Measurements from ENCODE around the gene DLGAP1.

The DLGAP1 gene

DNA sequence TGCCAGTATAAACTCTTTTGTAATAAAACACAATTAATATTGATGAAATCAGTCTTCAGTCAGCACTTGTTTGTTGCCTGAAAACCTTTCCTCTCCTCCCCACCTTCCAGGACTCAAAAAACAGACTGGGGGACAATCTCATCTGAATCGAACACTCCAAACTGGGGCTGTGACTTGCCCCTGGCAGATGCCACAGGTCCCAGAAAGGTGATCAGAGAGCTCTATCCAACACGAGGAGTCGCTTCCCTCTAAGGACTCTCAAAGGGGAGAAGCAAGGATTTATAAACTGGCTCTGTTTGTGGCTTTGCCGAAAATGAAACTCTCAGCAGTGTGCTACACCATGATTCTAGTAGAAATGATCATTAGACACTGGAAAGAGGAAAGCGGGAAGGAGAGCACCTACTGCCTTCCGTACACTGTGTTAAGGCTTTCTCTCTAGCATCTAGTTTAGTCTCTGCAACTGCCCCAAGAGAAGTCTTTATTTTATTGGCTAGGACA, 805.9 kb downstream of the DLGAP1 start:
- no peak for DNase-seq

GRCh38 chr18:3648641-3649040, 806.5 kb downstream of the DLGAP1 start:
- no peak for DNase-seq

GRCh38 chr18:3648200-3648599, 806.9 kb downstream of the DLGAP1 start:
- DNase-seq, result no peak

DNA sequence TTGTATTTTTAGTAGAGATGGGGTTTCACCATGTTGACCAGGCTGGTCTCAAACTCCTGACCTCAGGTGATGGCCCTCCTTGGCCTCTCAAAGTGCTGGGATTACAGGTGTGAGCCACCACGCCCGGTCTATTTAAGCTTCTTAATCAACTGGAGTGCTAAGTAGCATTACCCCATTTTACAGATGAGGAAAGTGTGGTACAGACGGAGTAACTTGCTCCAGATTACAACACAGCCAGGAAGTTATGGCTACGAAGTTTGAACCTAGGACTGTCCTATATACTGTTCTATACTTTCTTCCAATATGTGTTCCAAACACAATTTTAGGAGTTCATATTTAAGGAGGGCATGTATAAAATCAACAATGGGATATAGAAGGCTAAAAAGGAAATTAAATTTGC, 807.5 kb downstream of the DLGAP1 start:
- DNase-seq, result no peak

DNA sequence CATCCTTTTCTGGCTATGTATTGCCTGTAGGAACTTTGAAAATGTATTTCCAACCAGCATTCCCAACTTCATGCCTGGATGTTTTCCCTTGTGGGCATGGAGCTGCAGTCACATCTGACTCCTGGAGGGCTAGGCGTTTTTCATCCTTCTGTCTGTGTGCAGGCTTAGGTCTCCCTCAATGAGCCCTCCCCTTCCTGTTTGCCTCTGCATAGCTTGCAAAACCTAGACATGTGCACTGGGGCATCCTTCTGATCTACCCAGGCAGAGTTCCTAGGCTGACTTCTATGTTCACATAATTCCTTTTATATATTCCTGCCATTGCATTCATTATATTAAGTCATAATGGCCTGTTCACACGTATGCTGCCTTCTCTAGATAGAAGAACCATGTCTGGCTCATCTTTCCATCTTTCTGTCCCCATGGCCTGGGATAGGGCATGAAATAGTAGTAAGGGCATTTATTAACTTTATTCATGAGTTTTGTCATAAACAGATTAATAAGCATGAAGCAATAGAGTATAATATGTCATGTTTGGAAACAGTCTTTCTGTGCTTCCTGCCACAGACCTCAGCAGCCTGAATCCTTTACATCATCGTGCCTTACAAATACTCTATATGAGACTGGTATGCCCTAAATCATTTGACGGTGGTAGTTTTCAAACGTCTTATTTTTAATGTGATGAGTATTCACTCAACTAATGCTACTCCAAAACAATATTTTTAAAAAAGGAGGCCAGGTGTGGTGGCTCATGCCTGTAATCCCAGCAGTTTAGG, 809.5 kb downstream of the DLGAP1 start:
- no peak for DNase-seq

DNA sequence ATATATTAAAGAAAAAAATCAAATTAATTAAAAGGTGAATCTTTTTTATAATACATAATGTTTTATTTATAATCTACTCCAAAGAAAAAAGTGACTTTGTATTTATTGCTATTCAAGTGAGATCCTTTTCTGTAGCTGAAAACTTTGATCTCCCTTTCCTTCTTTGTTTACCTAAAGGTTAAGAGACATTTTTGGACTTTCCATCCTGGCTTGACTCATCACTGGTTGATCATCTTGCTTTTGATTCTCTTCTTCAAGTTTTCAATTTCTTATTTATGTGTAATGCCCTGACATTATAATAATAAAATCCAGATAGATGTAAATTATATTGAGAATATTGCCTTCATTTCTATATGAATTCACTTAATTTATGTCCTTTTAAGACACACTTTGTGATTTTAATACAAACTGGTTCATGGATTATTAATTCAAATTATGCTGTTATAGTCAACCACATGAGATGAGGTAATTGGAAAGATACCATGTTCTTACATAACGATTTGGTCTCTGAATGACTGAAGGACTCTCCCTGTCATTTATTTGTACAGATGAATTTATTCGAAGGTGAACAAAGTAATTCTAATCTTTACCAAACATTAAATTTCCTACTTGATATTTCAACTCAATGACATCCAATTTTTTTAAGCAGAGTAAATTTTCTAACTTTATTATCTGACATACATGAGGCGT, 820.7 kb downstream of the DLGAP1 start:
- no peak for DNase-seq

- no peak for DNase-seq
Observed at GRCh38 chr18:3631887-3632286, 823.2 kb downstream of the DLGAP1 start.

- DNase-seq, result no peak
Observed at GRCh38 chr18:3626929-3627458, 828.1 kb downstream of the DLGAP1 start.

GRCh38 chr18:3625742-3626091, 829.4 kb downstream of the DLGAP1 start:
- DNase-seq, result no peak

DNA sequence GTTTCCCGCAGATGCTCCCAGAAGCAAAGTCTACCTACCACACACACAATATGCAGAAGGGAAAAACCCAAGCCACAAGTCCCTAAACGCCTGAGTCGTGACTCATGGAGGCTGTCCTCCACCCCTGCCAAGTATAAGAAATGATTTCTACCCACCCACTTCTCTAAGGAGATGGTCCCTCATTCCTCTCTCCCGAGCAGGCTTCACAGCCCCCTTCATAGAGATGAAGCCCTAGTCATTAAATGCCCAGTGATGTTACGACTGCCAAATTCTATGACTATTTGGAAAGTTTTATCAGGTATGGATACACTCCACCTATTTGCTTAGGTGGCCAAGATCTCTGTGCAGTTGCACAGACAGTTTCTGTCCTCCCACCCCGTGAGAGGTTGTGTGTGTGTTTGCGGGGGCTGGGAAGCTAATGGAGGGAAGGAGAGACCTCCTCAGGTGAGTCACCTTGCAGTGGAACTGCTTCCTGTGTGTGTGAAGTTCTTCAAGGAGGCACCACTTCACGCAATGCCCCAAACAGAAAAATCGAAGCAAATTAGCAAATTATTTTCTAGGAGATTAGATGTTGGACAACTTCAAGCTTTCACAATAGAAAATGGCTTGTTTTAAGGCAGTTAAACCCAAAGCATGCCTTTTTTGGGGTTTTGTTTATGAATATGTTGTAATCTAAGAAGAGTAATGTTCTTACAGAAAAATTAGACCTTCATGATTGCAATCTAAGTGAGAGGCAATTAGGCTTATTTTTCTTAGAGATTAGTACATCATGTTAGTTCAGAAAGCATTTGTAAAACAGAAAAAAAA, 830.0 kb downstream of the DLGAP1 start:
- DNase-seq, result peak; percentile 86

GRCh38 chr18:3624546-3624934, 830.6 kb downstream of the DLGAP1 start:
- no peak for DNase-seq

GRCh38 chr18:3623769-3624545, 831.1 kb downstream of the DLGAP1 start:
- peak; percentile 66 for DNase-seq

GRCh38 chr18:3620146-3621119, 834.7 kb downstream of the DLGAP1 start:
- no peak for DNase-seq

GRCh38 chr18:3619746-3620145, 835.4 kb downstream of the DLGAP1 start:
- no peak for DNase-seq

DNA sequence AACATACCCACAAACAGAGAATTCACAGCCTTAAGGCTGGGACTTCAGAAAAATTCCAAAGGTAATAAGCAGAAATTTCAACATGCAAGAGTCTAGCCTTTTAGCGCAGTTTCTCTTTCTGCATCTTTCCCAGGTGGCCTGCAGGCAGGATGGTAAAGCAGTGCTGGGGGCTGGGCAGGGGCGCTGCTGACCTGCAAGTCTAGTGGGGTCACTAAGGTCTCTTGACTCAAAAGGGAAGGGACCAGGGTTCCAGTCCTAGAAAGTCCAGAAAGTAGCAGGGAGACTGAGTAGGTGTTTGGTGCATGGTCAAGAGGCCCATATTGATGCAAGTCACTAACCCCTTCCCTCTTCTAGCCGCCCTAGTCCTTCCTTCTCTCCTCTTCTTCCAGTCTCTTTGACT, 835.9 kb downstream of the DLGAP1 start:
- DNase-seq, result no peak

- no peak for DNase-seq
Observed at GRCh38 chr18:3616744-3617143, 838.4 kb downstream of the DLGAP1 start.

DNA sequence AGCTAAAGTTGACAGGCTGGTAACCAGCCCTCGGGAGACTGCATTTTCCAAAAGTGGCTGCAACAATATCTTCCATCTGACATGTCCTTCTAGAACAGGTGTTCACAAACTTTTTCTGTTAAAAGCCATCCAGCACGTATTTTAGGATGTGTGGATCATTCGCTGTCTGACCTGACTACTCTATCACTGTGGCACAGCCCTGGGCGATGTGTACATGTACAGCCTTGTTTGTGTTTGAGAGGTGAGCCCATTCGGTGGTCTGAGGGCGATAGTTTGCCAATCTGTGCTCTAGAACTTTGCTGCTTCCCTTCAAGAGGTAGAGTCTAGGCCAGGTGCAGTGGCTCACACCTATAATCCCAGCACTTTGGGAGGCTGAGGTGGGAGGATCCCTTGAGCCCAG, 839.0 kb downstream of the DLGAP1 start:
- DNase-seq, result no peak

DNA sequence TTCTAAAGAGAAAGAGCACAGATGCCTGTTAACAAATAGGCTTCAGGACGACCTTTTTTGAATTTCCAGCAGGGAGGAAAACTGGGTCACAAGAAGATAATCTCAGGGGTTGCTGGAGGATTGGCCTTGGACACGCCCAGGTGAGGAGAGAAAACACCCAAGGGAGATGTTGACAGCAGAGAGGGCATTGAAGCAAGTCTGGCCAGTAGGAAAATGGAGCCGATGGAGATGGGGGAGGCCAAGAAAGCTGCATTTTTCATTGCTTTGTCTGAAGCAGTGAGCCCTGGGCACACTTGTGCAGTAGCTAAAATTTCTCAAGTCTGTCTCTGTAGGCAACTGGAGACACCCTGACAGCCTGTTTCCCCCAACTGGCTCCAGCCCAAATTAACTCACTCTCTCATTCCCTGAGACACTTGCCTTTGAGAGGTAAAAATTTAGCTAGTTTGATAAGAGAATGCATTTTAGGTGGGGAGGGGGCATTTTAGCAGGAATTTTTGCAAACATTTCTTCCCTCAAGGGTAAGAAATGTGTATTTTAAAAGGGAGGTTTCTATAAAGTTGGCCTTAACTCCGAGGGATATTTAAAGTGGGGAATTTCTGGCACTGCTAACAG, 839.6 kb downstream of the DLGAP1 start:
- DNase-seq, result no peak

- DNase-seq, result no peak
Observed at GRCh38 chr18:3612315-3612714, 842.8 kb downstream of the DLGAP1 start.

- no peak for DNase-seq
Observed at GRCh38 chr18:3611313-3612090, 843.6 kb downstream of the DLGAP1 start.

All from activated effector memory CD4-positive, alpha-beta T cell treated with anti-CD3 and anti-CD28 coated beads, Interleukin-2, amount 50 U/mL, for 16 hours (primary cell).